ENCODE measurements around the gene ZNF646. TPM values are rescaled to one million over a fixed set of nuclear protein-coding genes. Genes with fewer than 3 reads are reported as not detected.
A peak's percentile ranks its signal among the peaks of the same experiment; 100 is the strongest.

The ZNF646 gene
- total RNA-seq, 1 donor from 2014 or later = 21.1 TPM

DNA sequence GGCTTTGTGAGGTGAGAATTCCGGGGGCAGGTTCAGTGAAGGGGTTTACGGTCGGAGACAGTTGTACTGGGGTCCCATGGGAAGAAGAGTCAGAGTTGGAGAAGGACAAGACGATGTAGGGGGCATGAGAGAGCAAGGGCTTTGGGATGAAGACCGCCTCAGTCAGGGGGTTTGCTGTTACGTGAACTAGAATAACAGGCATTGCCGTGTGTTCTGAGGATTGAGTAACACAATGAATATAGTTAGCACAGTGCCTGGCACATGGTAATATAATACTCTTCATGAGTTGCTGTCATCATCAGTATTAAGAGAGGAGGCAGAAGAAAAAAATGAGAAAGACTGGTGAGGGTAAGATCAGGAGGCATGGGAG lies 577 bp downstream of the ZNF646 start:
- H3K4me3 Mint-ChIP-seq = peak overlapping the region; percentile 90
- H3K4me1 Mint-ChIP-seq = peaks cover 28% of the 10 kb centered on the region
- peak overlapping the region; percentile 93 for H3K27ac Mint-ChIP-seq
- intact Hi-C loops (cut with micrococcal nuclease) = loop anchor here (1.0 to 5.0 kb wide), 13 partner anchors 21 to 795 kb away; partner anchors contain the start of genes ARMC5, BCKDK, FBRS and FBXL19
- H3K36me3 Mint-ChIP-seq (ENCODE audit: low read depth) = peaks cover 39% of the 10 kb centered on the region
- no peak for DNase-seq
- no peaks in the 10 kb centered on the region for H3K27me3 Mint-ChIP-seq
- H3K9me3 Mint-ChIP-seq = no peaks in the 10 kb centered on the region

- Mint-ChIP-seq H3K27ac (peak overlapping the region; percentile 15), H3K4me3 (no peak overlapping the region), H3K27me3 (no peaks in the 10 kb centered on the region), H3K9me3 (no peaks in the 10 kb centered on the region), H3K36me3 (ENCODE audit: low read depth) (peaks cover 48% of the 10 kb centered on the region), H3K4me1 (peaks cover 28% of the 10 kb centered on the region)
- DNase-seq = no peak
- intact Hi-C loops (cut with micrococcal nuclease) = no loop called here
These were observed 2.1 kb downstream of the ZNF646 start for GRCh38 chr16:31076319-31076718.

DNA sequence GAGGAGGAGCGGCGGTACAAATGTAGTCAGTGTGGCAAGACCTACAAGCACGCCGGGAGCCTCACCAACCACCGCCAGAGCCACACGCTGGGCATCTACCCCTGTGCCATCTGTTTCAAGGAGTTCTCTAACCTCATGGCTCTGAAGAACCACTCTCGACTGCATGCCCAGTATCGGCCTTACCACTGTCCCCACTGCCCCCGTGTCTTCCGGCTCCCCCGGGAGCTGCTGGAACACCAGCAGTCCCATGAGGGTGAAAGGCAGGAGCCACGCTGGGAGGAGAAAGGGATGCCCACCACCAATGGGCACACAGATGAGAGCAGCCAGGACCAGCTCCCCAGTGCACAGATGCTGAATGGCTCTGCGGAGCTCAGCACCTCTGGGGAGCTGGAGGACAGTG lies 2.8 kb downstream of the ZNF646 start:
- Mint-ChIP-seq H3K36me3 (ENCODE audit: low read depth) (peaks cover 49% of the 10 kb centered on the region), H3K27ac (no peak overlapping the region), H3K4me1 (peaks cover 22% of the 10 kb centered on the region), H3K4me3 (no peak overlapping the region), H3K27me3 (no peaks in the 10 kb centered on the region), H3K9me3 (no peaks in the 10 kb centered on the region)
- intact Hi-C loops (cut with micrococcal nuclease) = no loop called here
- no peak for DNase-seq

DNA sequence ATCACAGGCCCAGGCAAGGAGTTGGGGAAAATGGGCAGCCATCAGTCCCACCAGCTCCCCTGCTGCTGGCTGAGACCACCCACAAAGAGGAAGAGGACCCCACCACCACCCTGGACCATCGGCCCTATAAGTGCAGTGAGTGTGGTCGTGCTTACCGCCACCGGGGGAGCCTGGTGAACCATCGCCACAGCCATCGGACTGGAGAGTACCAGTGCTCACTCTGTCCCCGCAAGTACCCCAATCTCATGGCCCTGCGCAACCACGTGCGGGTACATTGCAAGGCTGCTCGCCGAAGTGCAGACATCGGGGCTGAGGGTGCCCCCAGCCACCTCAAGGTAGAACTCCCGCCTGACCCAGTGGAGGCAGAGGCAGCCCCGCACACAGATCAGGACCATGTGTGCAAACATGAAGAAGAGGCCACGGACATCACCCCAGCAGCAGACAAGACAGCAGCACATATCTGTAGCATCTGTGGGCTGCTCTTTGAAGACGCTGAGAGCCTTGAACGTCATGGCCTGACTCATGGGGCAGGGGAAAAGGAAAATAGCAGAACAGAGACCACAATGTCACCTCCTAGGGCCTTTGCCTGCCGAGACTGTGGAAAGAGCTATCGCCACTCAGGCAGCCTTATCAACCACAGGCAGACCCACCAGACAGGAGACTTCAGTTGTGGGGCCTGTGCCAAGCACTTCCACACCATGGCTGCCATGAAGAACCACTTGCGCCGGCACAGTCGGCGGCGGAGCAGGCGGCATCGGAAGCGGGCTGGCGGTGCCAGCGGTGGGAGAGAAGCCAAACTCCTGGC lies 3.6 kb downstream of the ZNF646 start:
- H3K36me3 Mint-ChIP-seq (ENCODE audit: low read depth) = peaks cover 46% of the 10 kb centered on the region
- no peak for DNase-seq
- H3K9me3 Mint-ChIP-seq = no peaks in the 10 kb centered on the region
- H3K4me1 Mint-ChIP-seq = peaks cover 18% of the 10 kb centered on the region
- H3K27ac Mint-ChIP-seq = no peak overlapping the region
- no peak overlapping the region for H3K4me3 Mint-ChIP-seq
- intact Hi-C loops (cut with micrococcal nuclease) = no loop called here
- no peaks in the 10 kb centered on the region for H3K27me3 Mint-ChIP-seq

DNA sequence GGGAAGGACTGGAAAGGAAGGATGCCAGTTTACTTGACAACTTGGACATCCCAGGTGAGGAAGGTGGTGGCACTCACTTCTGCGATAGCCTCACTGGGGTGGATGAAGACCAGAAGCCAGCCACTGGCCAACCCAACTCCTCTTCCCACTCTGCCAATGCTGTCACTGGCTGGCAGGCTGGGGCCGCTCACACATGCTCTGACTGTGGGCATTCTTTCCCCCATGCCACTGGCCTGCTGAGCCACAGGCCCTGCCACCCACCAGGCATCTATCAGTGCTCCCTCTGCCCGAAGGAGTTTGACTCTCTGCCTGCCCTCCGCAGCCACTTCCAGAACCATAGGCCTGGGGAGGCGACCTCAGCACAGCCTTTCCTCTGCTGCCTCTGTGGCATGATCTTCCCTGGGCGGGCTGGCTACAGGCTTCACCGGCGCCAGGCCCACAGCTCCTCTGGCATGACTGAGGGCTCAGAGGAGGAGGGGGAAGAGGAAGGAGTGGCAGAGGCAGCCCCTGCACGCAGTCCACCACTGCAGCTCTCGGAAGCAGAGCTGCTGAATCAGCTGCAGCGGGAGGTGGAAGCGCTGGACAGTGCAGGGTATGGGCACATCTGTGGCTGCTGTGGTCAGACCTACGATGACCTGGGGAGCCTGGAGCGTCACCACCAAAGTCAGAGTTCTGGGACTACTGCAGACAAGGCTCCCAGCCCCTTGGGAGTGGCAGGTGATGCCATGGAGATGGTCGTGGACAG lies 4.5 kb downstream of the ZNF646 start:
- Mint-ChIP-seq H3K36me3 (ENCODE audit: low read depth) (peaks cover 43% of the 10 kb centered on the region), H3K27ac (no peak overlapping the region), H3K4me3 (no peak overlapping the region), H3K27me3 (no peaks in the 10 kb centered on the region), H3K4me1 (peaks cover 18% of the 10 kb centered on the region), H3K9me3 (no peaks in the 10 kb centered on the region)
- intact Hi-C loops (cut with micrococcal nuclease) = no loop called here
- DNase-seq = no peak

- no peak overlapping the region for H3K27ac Mint-ChIP-seq
- H3K4me3 Mint-ChIP-seq = no peak overlapping the region
- H3K4me1 Mint-ChIP-seq = peaks cover 15% of the 10 kb centered on the region
- no peaks in the 10 kb centered on the region for H3K27me3 Mint-ChIP-seq
- peaks cover 43% of the 10 kb centered on the region for H3K36me3 Mint-ChIP-seq (ENCODE audit: low read depth)
- no peaks in the 10 kb centered on the region for H3K9me3 Mint-ChIP-seq
- intact Hi-C loops (cut with micrococcal nuclease) = no loop called here
- no peak for DNase-seq
These were observed 5.2 kb downstream of the ZNF646 start for GRCh38 chr16:31079342-31079944.

- Mint-ChIP-seq H3K4me3 (no peak overlapping the region), H3K27me3 (no peaks in the 10 kb centered on the region), H3K36me3 (ENCODE audit: low read depth) (peaks cover 37% of the 10 kb centered on the region), H3K27ac (no peak overlapping the region), H3K4me1 (peaks cover 9% of the 10 kb centered on the region), H3K9me3 (no peaks in the 10 kb centered on the region)
- DNase-seq = no peak
- intact Hi-C loops (cut with micrococcal nuclease) = no loop called here
These were observed 5.9 kb downstream of the ZNF646 start for GRCh38 chr16:31080035-31080629.

DNA sequence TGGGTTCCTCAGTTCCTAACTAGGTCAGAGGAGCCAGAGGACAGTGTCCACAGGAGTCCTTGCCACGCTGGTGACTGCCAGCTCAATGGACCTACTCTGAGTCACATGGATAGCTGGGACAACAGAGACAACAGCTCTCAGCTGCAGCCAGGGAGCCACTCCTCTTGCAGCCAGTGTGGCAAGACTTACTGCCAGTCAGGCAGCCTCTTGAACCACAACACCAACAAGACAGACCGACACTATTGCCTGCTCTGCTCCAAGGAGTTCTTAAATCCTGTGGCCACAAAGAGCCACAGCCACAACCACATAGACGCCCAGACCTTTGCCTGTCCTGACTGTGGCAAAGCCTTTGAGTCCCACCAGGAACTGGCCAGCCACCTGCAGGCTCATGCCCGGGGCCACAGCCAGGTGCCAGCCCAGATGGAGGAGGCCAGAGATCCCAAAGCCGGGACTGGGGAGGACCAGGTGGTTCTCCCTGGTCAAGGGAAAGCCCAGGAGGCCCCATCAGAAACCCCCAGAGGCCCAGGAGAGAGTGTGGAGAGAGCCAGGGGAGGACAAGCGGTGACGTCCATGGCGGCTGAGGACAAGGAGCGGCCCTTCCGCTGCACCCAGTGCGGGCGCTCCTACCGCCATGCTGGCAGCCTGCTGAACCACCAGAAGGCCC lies 6.7 kb downstream of the ZNF646 start:
- no peak overlapping the region for H3K27ac Mint-ChIP-seq
- H3K9me3 Mint-ChIP-seq = no peaks in the 10 kb centered on the region
- intact Hi-C loops (cut with micrococcal nuclease) = no loop called here
- H3K4me3 Mint-ChIP-seq = no peak overlapping the region
- H3K27me3 Mint-ChIP-seq = no peaks in the 10 kb centered on the region
- DNase-seq = no peak
- peaks cover 9% of the 10 kb centered on the region for H3K4me1 Mint-ChIP-seq
- peaks cover 37% of the 10 kb centered on the region for H3K36me3 Mint-ChIP-seq (ENCODE audit: low read depth)

GRCh38 chr16:31081428-31082351 lies 7.5 kb downstream of the ZNF646 start:
- peaks cover 37% of the 10 kb centered on the region for H3K36me3 Mint-ChIP-seq (ENCODE audit: low read depth)

GRCh38 chr16:31082368-31083045 lies 8.3 kb downstream of the ZNF646 start:
- DNase-seq = no peak
- Mint-ChIP-seq H3K4me1 (peaks cover 8% of the 10 kb centered on the region), H3K27me3 (no peaks in the 10 kb centered on the region), H3K9me3 (no peaks in the 10 kb centered on the region), H3K27ac (peak overlapping the region; percentile 11), H3K4me3 (no peak overlapping the region), H3K36me3 (ENCODE audit: low read depth) (peaks cover 38% of the 10 kb centered on the region)
- intact Hi-C loops (cut with micrococcal nuclease) = no loop called here

More at GRCh38 chr16:31081428-31082351, 7.5 kb downstream of the ZNF646 start:
- DNase-seq = no peak
- no peaks in the 10 kb centered on the region for H3K9me3 Mint-ChIP-seq
- no peak overlapping the region for H3K4me3 Mint-ChIP-seq
- no peaks in the 10 kb centered on the region for H3K27me3 Mint-ChIP-seq
- intact Hi-C loops (cut with micrococcal nuclease) = no loop called here
- H3K27ac Mint-ChIP-seq = peak overlapping the region; percentile 11
- H3K4me1 Mint-ChIP-seq = peaks cover 8% of the 10 kb centered on the region

DNA sequence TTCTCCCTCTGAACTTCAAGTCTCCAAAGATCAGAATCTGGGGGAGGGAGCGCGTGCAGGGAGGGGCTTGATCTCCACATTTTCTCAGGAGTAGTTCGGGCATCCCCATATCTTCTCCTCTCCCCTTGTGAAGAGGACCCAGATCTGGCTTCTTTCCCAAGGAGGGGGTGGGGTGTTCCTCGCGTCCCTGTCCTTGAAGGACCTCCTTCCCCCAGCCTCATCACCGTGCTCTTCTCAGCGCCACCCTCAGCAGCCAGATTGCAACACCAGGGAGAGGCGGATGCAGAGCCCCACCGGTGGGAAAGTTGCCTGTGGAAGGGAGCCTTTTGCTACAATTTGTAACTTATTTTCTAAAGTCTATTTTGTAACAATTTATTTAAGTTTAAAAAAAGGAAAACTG lies 8.9 kb downstream of the ZNF646 start:
- peaks cover 34% of the 10 kb centered on the region for H3K36me3 Mint-ChIP-seq (ENCODE audit: low read depth)
- no peaks in the 10 kb centered on the region for H3K9me3 Mint-ChIP-seq
- intact Hi-C loops (cut with micrococcal nuclease) = no loop called here
- peaks cover 5% of the 10 kb centered on the region for H3K4me1 Mint-ChIP-seq
- no peak overlapping the region for H3K27ac Mint-ChIP-seq
- H3K27me3 Mint-ChIP-seq = no peaks in the 10 kb centered on the region
- no peak overlapping the region for H3K4me3 Mint-ChIP-seq
- DNase-seq = no peak

DNA sequence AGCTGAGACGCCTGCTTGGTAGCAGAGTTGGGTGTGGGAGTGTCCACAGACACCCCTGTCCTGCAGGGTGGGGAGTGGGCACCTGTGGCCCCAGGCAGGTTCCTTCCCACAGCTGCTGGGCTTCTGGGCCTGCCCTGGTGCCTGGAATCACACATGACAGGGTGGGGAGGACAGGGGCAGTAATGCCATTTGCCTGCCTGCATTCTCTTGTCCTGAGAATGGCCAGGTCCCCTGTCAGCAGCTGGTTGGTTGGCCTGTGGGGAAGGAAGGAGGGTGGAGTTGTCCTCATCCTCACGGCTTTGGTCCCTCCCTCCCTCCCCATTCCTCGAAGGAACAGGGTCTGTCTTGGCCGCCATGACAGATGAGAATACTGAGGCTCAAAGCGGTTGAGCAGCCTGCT lies 9.3 kb downstream of the ZNF646 start:
- Mint-ChIP-seq H3K9me3 (no peaks in the 10 kb centered on the region), H3K27me3 (no peaks in the 10 kb centered on the region), H3K4me1 (peaks cover 5% of the 10 kb centered on the region), H3K27ac (no peak overlapping the region), H3K36me3 (ENCODE audit: low read depth) (peaks cover 29% of the 10 kb centered on the region), H3K4me3 (no peak overlapping the region)
- no peak for DNase-seq
- intact Hi-C loops (cut with micrococcal nuclease) = no loop called here

Measured in activated CD4-positive, alpha-beta T cell treated with anti-CD3 and anti-CD28 coated beads, Interleukin-2, amount 10 ng/mL, durations not matched to agents 24 days and 14 days (primary cell).